HCT116 (cell line): ENCODE results near the gene LHPP.

Experiments used
- CTCF ChIP-seq, 3 experiments: fragments of 200-600 bp in 1 of 3; sonication (generic) in 1 of 3; IDR thresholded peaks in 2 of 3; conservative IDR thresholded peaks in 1 of 3; 2 replicates each; pipeline ENCODE4 v1.5.1; 2012 to 2017; ENCODE audit warnings: low read depth in 2 of 3, low read length in 2 of 3, antibody characterized with exemption in 1 of 3, borderline replicate concordance in 1 of 3, control low read depth in 1 of 3, mild to moderate bottlenecking in 1 of 3, mixed read lengths in 1 of 3, mixed run types in 1 of 3, moderate library complexity in 1 of 3; ENCODE audit not compliant: insufficient read depth in 1 of 3
- EGR1 ChIP-seq: IDR thresholded peaks from 2 replicates; pipeline ENCODE4 v1.6.1; 2012; ENCODE audit warnings: low read depth
- EZH2phosphoT487 ChIP-seq: fragments of 200-600 bp; IDR thresholded peaks from 2 replicates; pipeline ENCODE4 v1.6.1; 2018; ENCODE audit warnings: antibody characterized with exemption, borderline replicate concordance
- JUND ChIP-seq: IDR thresholded peaks from 2 replicates; pipeline ENCODE4 v1.6.1; 2012
- POLR2A ChIP-seq: IDR thresholded peaks from 2 replicates; pipeline ENCODE4 v1.7.0; 2011; ENCODE audit warnings: borderline replicate concordance; ENCODE audit not compliant: insufficient read depth, insufficient read length; ENCODE audit errors: extremely low read depth
- RAD21 ChIP-seq: IDR thresholded peaks from 2 replicates; pipeline ENCODE4 v1.6.1; 2012; ENCODE audit warnings: low read depth, mild to moderate bottlenecking
- SIN3A ChIP-seq: IDR thresholded peaks from 2 replicates; pipeline ENCODE4 v1.6.1; 2012; ENCODE audit warnings: low read depth

- TF ChIP-seq CTCF (IDR thresholded peaks at IDR 0.05 in 2 of 3, conservative IDR thresholded peaks at IDR 0.05 in 1 of 3; ENCODE audit: borderline replicate concordance in 1 of 3, insufficient read depth in 1 of 3, low read depth in 2 of 3, low read length in 2 of 3): no peak
- TF ChIP-seq SIN3A: no peak
- TF ChIP-seq POLR2A: no peak
- no peak for TF ChIP-seq JUND
- no peak for TF ChIP-seq EZH2phosphoT487
- no peak for TF ChIP-seq RAD21
- no peak for TF ChIP-seq EGR1
Observed at GRCh38 chr10:124619195-124619594, 157.6 kb downstream of the LHPP start.
